Anterior cingulate cortex (tissue), 58 donors: ENCODE data around the gene HCAR3.
"Not testable (repeated sequence)": the region's sequence is repeated elsewhere in the genome, so short reads cannot be mapped to it uniquely, and the experiment has no call there.

Source experiments
- DNase-seq, 58 donors: peaks; one replicate each; lab custom pipeline; 2025; lab: John Stamatoyannopoulos, UW

HCAR3 gene

DNA sequence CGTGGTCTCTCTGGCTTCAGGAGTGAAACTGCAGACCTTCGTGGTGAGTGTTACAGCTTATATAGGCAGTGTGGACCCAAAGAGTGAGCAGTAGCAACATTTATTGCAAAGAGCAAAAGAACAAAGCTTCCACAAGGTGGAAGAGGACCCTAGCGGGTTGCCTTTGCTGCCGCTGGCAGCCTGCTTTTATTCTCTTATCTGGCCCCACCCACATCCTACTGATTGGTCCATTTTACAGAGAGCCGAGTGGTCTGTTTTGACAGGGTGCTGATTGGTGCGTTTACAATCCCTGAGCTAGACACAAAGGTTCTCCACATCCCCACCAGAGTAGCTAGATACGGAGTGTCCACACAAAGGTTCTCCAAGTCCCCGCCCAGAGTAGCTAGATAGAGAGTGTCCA is 40.6 kb downstream of the HCAR3 start:
- not testable (repeated sequence) for DNase-seq

GRCh38 chr12:122672515-122672914 is 44.1 kb downstream of the HCAR3 start:
- no peak for DNase-seq

DNA sequence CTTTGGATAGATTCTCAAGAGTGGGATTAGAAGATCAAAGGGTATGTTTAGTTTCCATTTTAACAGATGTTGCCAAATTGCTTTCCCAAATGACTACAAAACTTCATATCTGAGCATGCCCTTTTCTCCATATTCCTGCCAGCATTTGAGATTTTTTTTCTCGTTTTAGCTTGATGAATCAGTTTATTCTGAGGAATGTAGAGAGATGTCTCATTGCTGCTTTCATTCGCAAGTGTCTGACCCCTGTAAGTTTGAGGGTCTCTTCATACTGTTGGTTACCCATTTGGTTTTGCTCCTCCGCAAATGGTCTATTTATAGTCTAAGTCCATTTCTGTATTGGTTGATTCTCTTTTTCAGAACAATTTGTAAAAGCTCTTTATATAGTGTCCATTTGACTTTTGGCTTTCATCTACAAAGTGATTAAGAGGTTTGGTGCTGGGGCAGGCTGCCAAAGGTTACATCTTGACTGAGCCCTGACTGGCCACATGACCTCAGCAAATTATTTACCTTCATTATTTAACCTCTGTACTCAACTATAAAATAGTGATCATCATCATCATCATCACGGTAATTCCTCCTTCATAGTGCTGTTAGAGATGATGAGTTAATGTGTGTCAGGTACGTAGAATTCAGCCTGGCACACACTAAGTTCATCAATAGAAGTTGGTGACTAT is 47.1 kb downstream of the HCAR3 start:
- DNase-seq: no peak

DNA sequence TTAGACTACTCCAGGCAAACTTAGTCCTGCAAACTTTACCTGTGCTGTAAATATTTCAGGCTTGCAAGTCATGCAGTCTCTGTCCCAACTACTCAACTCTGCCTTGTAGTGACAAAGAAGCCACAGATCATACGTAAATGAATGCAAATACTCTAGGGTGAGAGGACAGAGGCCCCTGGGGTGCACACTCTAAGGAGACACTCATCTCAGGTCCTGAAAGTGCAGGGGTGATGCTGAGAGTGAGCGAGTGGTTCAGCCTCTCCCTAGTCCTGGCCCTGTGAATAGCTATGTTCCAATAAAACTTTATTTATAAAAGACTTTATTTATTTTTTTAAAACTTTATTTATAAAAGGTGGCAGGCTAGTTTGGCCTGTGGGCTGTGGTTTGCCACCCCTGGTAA is 48.3 kb downstream of the HCAR3 start:
- DNase-seq: no peak

DNA sequence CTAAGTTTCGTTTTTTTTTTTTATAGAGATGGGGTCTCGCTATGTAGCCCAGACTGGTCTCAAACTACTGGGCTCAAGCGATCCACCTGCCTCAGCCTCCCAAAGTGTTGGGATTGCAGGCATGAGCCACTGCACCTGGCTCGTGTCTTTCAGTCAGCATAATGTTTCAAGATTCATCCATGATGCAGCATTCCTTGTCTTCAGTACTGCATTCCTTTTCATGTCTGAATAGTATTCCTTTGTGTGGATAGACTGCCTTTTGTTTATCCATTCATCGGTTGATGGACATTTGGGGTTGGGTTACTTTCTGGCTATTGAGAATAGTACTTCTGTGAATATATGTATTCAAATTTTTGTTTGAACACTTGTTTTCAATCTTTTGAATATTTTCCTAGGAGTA is 50.9 kb downstream of the HCAR3 start:
- DNase-seq: no peak

DNA sequence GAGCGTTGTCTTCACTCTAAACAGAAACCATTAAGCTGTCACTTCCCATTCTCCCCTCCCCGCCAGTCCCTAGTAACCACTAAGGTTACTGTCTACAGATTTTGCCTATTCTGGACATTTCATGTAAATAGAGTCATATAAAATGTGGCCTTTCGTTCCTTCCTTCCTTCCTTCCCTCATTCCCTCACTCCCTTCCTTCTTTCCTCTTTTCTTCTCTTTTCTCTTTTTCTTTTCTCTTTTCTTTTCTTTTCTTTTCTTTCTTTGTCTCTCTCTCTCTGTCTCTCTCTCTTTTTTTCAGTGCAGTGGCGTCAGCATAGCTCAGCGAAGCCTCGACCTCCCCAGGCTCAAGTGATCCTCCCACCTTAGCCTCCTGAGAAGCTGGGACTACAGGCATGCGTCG is 51.3 kb downstream of the HCAR3 start:
- DNase-seq: no peak
